ENCODE results near the gene RSAD2.

The RSAD2 gene

DNA sequence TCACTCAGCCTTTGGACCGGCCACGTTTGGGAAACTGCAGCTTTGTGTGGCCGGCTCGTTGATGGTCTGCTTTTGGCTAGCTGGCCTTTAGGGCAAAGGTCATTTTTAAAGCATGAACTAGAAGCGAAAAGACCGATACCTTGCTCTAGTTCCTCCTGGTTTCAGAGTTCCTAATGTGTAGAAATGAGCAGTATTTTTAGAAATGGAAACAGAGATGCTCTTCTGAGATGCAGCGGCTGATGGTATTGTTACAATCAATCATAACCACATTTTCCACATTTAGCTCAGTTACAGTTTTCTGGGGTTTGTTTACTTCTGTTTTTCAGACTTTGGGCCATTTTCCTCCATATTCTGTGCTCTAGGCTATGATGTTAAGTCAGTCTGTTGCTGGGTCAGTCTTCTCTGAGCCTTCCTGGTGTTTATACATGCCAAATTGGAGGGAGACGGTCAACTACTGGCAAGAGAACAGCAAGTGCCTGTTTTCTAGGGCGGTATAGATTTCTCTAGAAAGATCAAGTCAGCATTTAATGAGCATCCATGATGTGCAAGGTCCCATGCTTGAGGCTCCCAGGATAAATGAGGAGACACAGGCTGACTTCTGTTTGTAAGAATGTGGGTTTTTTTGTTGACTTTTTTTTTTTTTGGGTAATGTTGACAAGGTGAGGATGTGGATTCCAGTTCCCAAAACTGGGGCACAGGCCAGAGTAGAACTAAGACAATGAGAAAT, 67.7 kb downstream of the RSAD2 start:
- DNase-seq (ENCODE audit: low read depth in 3 of 3) = no peak

DNA sequence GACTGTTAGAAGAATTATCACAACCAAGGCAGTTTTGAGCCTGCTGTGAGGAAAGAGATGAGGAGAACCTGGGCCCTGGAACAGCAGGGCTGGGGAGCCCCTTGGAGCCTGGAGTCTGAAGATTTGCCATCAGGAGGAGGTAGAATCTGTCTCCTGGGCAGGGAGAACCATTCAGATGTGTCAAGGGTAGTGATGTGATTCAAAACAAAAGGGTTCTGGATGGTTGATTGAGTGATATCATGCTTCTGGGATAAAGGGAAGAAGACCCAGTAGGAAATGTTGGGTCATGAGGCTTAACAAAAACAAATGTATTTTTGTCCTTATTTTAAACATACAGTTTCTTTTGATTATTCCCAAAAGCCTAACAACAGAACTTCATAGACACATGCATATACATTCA, 68.2 kb downstream of the RSAD2 start:
- DNase-seq (ENCODE audit: low read depth in 3 of 3) = no peak

DNA sequence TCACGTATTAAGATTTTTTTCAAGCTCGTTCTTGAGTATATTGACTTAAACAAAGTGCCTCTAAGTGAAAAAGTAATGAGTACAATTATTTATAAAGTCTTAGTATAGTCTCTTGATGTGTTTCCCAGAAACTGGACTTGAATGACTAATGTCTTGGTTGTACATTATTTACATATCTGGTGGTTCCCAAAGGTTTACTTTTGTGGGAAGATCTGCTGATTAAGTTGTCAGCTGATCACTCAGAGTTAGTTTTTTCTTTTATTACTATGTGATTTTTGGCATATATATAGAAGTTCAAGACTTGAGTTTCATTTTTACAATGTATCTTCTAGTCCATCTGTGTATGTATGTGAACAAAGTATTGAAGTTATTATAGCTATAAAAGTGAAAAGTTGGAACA, 69.1 kb downstream of the RSAD2 start:
- no peak for DNase-seq (ENCODE audit: low read depth in 3 of 3)

Data from stimulated activated CD4-positive, alpha-beta T cell treated with anti-CD3 and anti-CD28 coated beads, TNF-alpha, amount 100 ng/mL, for 24 hours (primary cell).